Measurements from ENCODE around the gene HDAC9. TPM values are rescaled to one million over a fixed set of nuclear protein-coding genes. Genes with fewer than 3 reads are reported as not detected.

Gene HDAC9
- total RNA-seq, 1 donor from 2014 or later: 52.7 TPM

GRCh38 chr7:18755793-18756192 lies 260.2 kb downstream of the HDAC9 start:
- Histone ChIP-seq H3K4me3 (ENCODE audit: low read length in 3 of 3) (no peak overlapping the region), H3K9me3 (ENCODE audit: control insufficient read depth in 3 of 3, low read length in 3 of 3) (no peaks in the 10 kb centered on the region), H3K27me3 (ENCODE audit: control insufficient read depth in 3 of 3, insufficient read depth in 3 of 3, low read length in 3 of 3) (no peaks in the 10 kb centered on the region), H3K4me1 (ENCODE audit: control insufficient read depth in 3 of 3, insufficient read depth in 3 of 3, low read length in 3 of 3) (no peaks in the 10 kb centered on the region), H3K27ac (ENCODE audit: low read depth, low read length) (no peak overlapping the region), H3K9ac (ENCODE audit: low read depth in 1 of 3, low read length in 3 of 3) (no peak overlapping the region), H3K36me3 (ENCODE audit: control insufficient read depth in 3 of 3, insufficient read depth in 3 of 3, low read length in 3 of 3) (no peaks in the 10 kb centered on the region)

- H3K27me3 ChIP-seq (ENCODE audit: control insufficient read depth in 3 of 3, insufficient read depth in 3 of 3, low read length in 3 of 3): no peaks in the 10 kb centered on the region
- H3K27ac ChIP-seq (ENCODE audit: low read depth, low read length): no peak overlapping the region
- H3K36me3 ChIP-seq (ENCODE audit: control insufficient read depth in 3 of 3, insufficient read depth in 3 of 3, low read length in 3 of 3): no peaks in the 10 kb centered on the region
- H3K4me1 ChIP-seq (ENCODE audit: control insufficient read depth in 3 of 3, insufficient read depth in 3 of 3, low read length in 3 of 3): no peaks in the 10 kb centered on the region
- no peaks in the 10 kb centered on the region for H3K9me3 ChIP-seq (ENCODE audit: control insufficient read depth in 3 of 3, low read length in 3 of 3)
- H3K4me3 ChIP-seq (ENCODE audit: low read length in 3 of 3): no peak overlapping the region
- no peak overlapping the region for H3K9ac ChIP-seq (ENCODE audit: low read depth in 1 of 3, low read length in 3 of 3)
These were observed 261.0 kb downstream of the HDAC9 start for GRCh38 chr7:18756378-18757050.

- H3K4me1 ChIP-seq (ENCODE audit: control insufficient read depth in 3 of 3, insufficient read depth in 3 of 3, low read length in 3 of 3): no peaks in the 10 kb centered on the region
- no peak overlapping the region for H3K27ac ChIP-seq (ENCODE audit: low read depth, low read length)
- no peaks in the 10 kb centered on the region for H3K9me3 ChIP-seq (ENCODE audit: control insufficient read depth in 3 of 3, low read length in 3 of 3)
- no peaks in the 10 kb centered on the region for H3K27me3 ChIP-seq (ENCODE audit: control insufficient read depth in 3 of 3, insufficient read depth in 3 of 3, low read length in 3 of 3)
- H3K9ac ChIP-seq (ENCODE audit: low read depth in 1 of 3, low read length in 3 of 3): no peak overlapping the region
- no peaks in the 10 kb centered on the region for H3K36me3 ChIP-seq (ENCODE audit: control insufficient read depth in 3 of 3, insufficient read depth in 3 of 3, low read length in 3 of 3)
- H3K4me3 ChIP-seq (ENCODE audit: low read length in 3 of 3): no peak overlapping the region
These were observed 264.5 kb downstream of the HDAC9 start for GRCh38 chr7:18760046-18760445.

- Histone ChIP-seq H3K9me3 (ENCODE audit: control insufficient read depth in 3 of 3, low read length in 3 of 3) (no peaks in the 10 kb centered on the region), H3K4me3 (ENCODE audit: low read length in 3 of 3) (no peak overlapping the region), H3K27ac (ENCODE audit: low read depth, low read length) (no peak overlapping the region), H3K4me1 (ENCODE audit: control insufficient read depth in 3 of 3, insufficient read depth in 3 of 3, low read length in 3 of 3) (no peaks in the 10 kb centered on the region), H3K27me3 (ENCODE audit: control insufficient read depth in 3 of 3, insufficient read depth in 3 of 3, low read length in 3 of 3) (no peaks in the 10 kb centered on the region), H3K9ac (ENCODE audit: low read depth in 1 of 3, low read length in 3 of 3) (no peak overlapping the region), H3K36me3 (ENCODE audit: control insufficient read depth in 3 of 3, insufficient read depth in 3 of 3, low read length in 3 of 3) (no peaks in the 10 kb centered on the region)
These were observed 265.3 kb downstream of the HDAC9 start for GRCh38 chr7:18760631-18761445.

- Histone ChIP-seq H3K36me3 (ENCODE audit: control insufficient read depth in 3 of 3, insufficient read depth in 3 of 3, low read length in 3 of 3) (no peaks in the 10 kb centered on the region), H3K4me3 (ENCODE audit: low read length in 3 of 3) (no peak overlapping the region), H3K9me3 (ENCODE audit: control insufficient read depth in 3 of 3, low read length in 3 of 3) (no peaks in the 10 kb centered on the region), H3K4me1 (ENCODE audit: control insufficient read depth in 3 of 3, insufficient read depth in 3 of 3, low read length in 3 of 3) (no peaks in the 10 kb centered on the region), H3K27ac (ENCODE audit: low read depth, low read length) (no peak overlapping the region), H3K9ac (ENCODE audit: low read depth in 1 of 3, low read length in 3 of 3) (no peak overlapping the region), H3K27me3 (ENCODE audit: control insufficient read depth in 3 of 3, insufficient read depth in 3 of 3, low read length in 3 of 3) (no peaks in the 10 kb centered on the region)
These were observed 266.6 kb downstream of the HDAC9 start for GRCh38 chr7:18762189-18762588.

- no peaks in the 10 kb centered on the region for H3K9me3 ChIP-seq (ENCODE audit: control insufficient read depth in 3 of 3, low read length in 3 of 3)
- H3K4me3 ChIP-seq (ENCODE audit: low read length in 3 of 3): no peak overlapping the region
- H3K27ac ChIP-seq (ENCODE audit: low read depth, low read length): no peak overlapping the region
- no peaks in the 10 kb centered on the region for H3K27me3 ChIP-seq (ENCODE audit: control insufficient read depth in 3 of 3, insufficient read depth in 3 of 3, low read length in 3 of 3)
- no peaks in the 10 kb centered on the region for H3K36me3 ChIP-seq (ENCODE audit: control insufficient read depth in 3 of 3, insufficient read depth in 3 of 3, low read length in 3 of 3)
- H3K4me1 ChIP-seq (ENCODE audit: control insufficient read depth in 3 of 3, insufficient read depth in 3 of 3, low read length in 3 of 3): no peaks in the 10 kb centered on the region
- H3K9ac ChIP-seq (ENCODE audit: low read depth in 1 of 3, low read length in 3 of 3): no peak overlapping the region
These were observed 272.7 kb downstream of the HDAC9 start for GRCh38 chr7:18768256-18768655.

- no peak overlapping the region for H3K4me3 ChIP-seq (ENCODE audit: low read length in 3 of 3)
- H3K9me3 ChIP-seq (ENCODE audit: control insufficient read depth in 3 of 3, low read length in 3 of 3): no peaks in the 10 kb centered on the region
- no peak overlapping the region for H3K9ac ChIP-seq (ENCODE audit: low read depth in 1 of 3, low read length in 3 of 3)
- H3K27me3 ChIP-seq (ENCODE audit: control insufficient read depth in 3 of 3, insufficient read depth in 3 of 3, low read length in 3 of 3): no peaks in the 10 kb centered on the region
- no peak overlapping the region for H3K27ac ChIP-seq (ENCODE audit: low read depth, low read length)
- no peaks in the 10 kb centered on the region for H3K36me3 ChIP-seq (ENCODE audit: control insufficient read depth in 3 of 3, insufficient read depth in 3 of 3, low read length in 3 of 3)
- H3K4me1 ChIP-seq (ENCODE audit: control insufficient read depth in 3 of 3, insufficient read depth in 3 of 3, low read length in 3 of 3): no peaks in the 10 kb centered on the region
These were observed 274.7 kb downstream of the HDAC9 start for GRCh38 chr7:18770154-18770811.

- H3K27ac ChIP-seq (ENCODE audit: low read depth, low read length): no peak overlapping the region
- H3K4me1 ChIP-seq (ENCODE audit: control insufficient read depth in 3 of 3, insufficient read depth in 3 of 3, low read length in 3 of 3): no peaks in the 10 kb centered on the region
- no peaks in the 10 kb centered on the region for H3K27me3 ChIP-seq (ENCODE audit: control insufficient read depth in 3 of 3, insufficient read depth in 3 of 3, low read length in 3 of 3)
- no peak overlapping the region for H3K4me3 ChIP-seq (ENCODE audit: low read length in 3 of 3)
- no peak overlapping the region for H3K9ac ChIP-seq (ENCODE audit: low read depth in 1 of 3, low read length in 3 of 3)
- H3K36me3 ChIP-seq (ENCODE audit: control insufficient read depth in 3 of 3, insufficient read depth in 3 of 3, low read length in 3 of 3): no peaks in the 10 kb centered on the region
- no peaks in the 10 kb centered on the region for H3K9me3 ChIP-seq (ENCODE audit: control insufficient read depth in 3 of 3, low read length in 3 of 3)
These were observed 275.3 kb downstream of the HDAC9 start for GRCh38 chr7:18770822-18771221.

- H3K27me3 ChIP-seq (ENCODE audit: control insufficient read depth in 3 of 3, insufficient read depth in 3 of 3, low read length in 3 of 3): no peaks in the 10 kb centered on the region
- H3K9ac ChIP-seq (ENCODE audit: low read depth in 1 of 3, low read length in 3 of 3): no peak overlapping the region
- no peak overlapping the region for H3K4me3 ChIP-seq (ENCODE audit: low read length in 3 of 3)
- no peak overlapping the region for H3K27ac ChIP-seq (ENCODE audit: low read depth, low read length)
- H3K4me1 ChIP-seq (ENCODE audit: control insufficient read depth in 3 of 3, insufficient read depth in 3 of 3, low read length in 3 of 3): no peaks in the 10 kb centered on the region
- no peaks in the 10 kb centered on the region for H3K36me3 ChIP-seq (ENCODE audit: control insufficient read depth in 3 of 3, insufficient read depth in 3 of 3, low read length in 3 of 3)
- no peaks in the 10 kb centered on the region for H3K9me3 ChIP-seq (ENCODE audit: control insufficient read depth in 3 of 3, low read length in 3 of 3)
These were observed 276.5 kb downstream of the HDAC9 start for GRCh38 chr7:18771834-18772566.

All from skeletal muscle tissue (tissue), 4 donors.